HT1080 (cell line): Measurements from ENCODE around the gene GRPEL1. TPM values are rescaled to one million over a fixed set of nuclear protein-coding genes. Genes with fewer than 3 reads are reported as not detected.
A peak's percentile ranks its signal among the peaks of the same experiment; 100 is the strongest.
"Not testable (repeated sequence)": the region's sequence is repeated elsewhere in the genome, so short reads cannot be mapped to it uniquely, and the experiment has no call there.

Experiments used
- DNase-seq: peaks from one replicate; pipeline ENCODE4 v3.0.0-alpha.2; 2015; ENCODE audit warnings: low read depth
- total RNA-seq: library from RNA; depleted of rRNA; stranded (reverse); fragments of >200 nt; shearing (Covaris generic); gene quantifications from 2 replicates; pipeline ENCODE4 v1.2.3, GENCODE V29; 2014

GRPEL1 gene
- total RNA-seq, 1 experiment from 2014 or later: 75.6 TPM

- DNase-seq: no peak
Measured at GRCh38 chr4:7092026-7092425, 24.2 kb upstream of the GRPEL1 start.

GRCh38 chr4:7089213-7089986 is 21.5 kb upstream of the GRPEL1 start:
- no peak for DNase-seq

DNA sequence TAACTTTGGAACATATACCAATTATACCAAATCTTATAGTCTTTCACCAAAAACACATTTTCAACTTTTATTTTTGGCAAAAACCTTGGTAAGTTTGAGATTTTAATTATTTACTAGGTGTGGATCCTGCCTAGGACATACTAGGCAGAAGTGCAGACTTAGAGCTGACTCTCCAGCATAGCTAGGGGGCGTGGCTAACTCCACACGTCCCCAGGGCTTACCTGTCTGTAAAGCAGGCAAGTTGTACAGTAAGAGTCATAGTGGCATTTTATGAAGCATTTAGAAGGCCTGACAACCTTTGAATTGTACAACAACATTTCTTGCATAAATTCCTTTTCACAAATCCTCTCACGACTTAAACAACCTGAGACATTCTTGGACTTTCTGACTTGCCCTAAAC is 19.2 kb upstream of the GRPEL1 start:
- DNase-seq: no peak

DNA sequence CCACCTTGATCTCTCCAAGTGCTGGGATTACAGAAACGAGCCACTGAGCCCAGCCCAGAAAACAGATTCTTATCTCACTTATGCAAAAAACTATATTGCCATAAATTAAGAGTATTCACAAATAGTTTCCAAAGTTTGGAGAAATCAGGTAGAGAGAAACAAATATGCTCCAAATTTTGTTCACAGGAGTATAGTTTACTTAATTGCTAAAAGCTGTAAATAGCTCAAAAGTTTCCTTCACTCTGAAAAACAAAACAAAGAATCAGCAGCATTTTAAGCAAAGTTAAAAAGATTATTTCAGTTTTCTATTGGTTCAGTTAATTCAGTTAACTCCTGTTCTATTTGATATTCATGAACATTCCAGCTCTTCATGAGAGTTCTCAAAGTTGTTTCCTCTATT is 18.5 kb upstream of the GRPEL1 start:
- no peak for DNase-seq

GRCh38 chr4:7084564-7084961 is 16.7 kb upstream of the GRPEL1 start:
- DNase-seq: not testable (repeated sequence)

DNA sequence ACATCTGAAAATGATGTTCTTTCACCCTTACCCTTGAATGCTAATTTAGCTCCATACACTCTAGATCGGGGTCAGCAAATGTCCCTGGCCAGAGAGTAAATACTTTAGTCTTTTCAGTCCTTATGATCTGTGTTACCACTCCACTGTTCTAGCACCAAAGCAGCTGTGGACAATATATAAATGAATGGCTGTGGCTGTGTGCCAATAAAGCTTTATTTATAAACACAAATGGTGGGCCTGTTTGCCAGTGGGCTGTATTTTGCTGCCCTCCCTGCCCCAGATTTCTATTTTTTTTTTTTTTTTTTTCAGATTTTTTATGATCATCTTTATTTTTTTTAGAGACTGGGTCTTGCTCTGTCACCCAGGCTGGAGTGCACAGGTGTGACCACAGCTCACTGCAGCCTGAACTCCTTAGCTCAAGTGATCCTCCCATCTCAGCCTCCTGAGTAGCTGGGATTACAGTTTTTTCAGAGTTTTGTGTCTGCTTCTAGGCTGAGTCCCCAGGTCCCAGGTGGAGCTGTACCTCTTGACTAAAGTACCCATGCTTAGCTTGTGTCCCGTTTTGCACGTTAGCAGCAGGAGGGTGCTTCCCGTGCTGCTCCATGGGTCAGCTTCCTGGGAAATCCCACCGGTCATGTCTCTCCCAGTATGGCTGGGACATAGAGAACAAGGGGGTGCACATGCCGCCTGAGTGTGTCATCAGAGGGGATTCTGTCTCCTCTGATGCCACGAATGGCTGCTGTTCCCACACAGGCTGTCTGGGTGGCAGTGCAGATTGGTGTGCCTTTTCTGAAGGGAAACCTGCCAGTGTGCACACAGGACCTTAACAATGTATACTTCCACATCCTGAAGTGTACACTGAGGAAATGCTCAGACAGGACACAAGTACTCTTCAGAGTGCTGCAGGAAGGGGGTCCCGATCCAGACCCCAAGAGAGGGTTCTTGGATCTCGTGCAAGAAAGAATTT is 16.0 kb upstream of the GRPEL1 start:
- DNase-seq: no peak

DNA sequence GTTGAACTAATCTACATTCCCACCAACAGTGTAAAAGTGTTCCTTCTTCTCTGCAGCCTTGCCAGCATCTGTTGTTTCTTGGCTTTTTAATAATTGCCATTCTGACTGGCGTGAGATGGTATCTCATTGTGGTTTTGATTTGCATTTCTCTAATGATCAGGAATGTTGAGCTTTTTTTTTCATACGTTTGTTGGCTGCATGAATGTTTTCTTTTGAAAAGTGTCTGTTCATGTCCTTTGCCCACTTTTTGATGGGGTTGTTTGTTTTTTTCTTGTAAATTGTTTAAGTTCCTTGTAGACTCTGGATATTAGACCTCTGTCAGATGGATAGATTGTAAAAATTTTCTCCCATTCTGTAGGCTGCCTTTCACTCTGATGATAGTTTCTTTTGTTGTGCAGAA is 12.0 kb upstream of the GRPEL1 start:
- not testable (repeated sequence) for DNase-seq

GRCh38 chr4:7079483-7079882 is 11.6 kb upstream of the GRPEL1 start:
- not testable (repeated sequence) for DNase-seq

DNA sequence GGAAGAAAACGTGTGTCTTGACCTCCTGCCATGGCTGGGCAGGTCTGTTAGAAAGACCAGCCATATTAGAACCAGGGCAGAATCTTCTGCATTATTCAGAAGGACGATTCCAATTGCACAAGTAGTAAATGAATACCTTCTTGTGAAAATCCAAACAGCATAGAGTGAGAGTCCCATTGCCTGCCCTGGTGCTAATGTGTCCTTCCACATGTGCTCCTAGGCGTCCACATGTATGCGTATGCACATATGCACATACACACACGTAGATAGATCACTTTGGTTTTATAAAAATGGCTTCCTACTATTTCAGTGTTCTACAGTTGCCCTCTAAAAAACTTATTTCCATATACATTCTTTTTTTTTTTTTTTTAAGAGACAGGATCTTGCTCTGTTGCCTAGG is 10.2 kb upstream of the GRPEL1 start:
- DNase-seq: no peak

- no peak for DNase-seq
Measured at GRCh38 chr4:7077371-7077770, 9.5 kb upstream of the GRPEL1 start.

DNA sequence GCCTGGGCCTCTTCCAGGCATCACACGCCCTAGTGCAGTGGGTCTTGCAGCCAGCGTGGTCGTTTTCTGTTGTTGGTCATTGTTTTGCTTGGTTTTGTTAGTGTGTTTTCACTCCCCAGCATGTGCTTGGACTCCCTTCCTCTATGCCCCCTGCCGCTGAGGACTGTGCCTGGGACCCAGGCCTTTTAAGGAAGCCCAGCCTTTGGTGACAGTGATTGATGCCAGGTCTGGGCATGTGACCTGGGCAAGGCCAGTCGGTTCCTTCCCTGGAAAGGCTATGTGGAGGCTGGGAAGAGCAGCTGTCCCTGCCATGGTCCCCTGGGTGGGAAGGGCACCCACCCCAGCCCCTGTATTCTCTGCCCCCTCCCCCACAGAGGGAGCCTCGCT is 8.8 kb upstream of the GRPEL1 start:
- DNase-seq: no peak

DNA sequence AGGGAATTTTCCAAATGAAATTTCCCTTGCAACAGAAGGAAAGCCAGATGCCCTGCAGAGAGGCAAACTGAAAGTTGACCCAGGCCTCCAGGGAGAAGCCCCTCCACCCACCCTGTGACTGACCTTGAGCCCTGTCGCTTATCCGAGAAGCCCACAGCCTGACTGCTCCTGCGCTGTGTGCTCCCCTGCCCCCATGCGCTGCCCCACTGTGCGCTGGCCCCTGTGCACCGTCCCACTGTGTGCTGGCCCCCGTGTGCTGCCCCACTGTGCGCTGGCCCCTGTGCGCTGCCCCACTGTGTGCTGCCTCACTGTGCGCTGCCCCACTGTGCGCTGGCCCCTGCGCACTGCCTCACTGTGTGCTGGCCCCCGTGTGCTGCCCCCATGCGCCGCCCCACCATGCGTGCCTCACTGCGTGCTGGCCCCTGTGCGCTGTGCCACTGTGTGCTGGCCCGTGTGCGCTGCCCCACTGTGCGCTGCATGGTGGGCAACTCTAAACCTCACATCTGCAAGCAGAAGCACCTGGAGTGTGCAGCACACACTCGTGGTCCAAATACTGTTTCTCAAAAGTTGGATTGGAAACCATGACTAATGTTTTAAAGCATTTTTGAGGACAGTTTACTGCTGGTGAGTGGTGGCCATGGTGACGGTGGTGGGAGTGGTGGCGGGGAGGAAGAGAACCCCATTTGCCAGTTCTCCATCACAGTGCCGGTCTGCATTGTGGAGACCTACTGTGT is 8.3 kb upstream of the GRPEL1 start:
- peak; percentile 27 for DNase-seq

DNA sequence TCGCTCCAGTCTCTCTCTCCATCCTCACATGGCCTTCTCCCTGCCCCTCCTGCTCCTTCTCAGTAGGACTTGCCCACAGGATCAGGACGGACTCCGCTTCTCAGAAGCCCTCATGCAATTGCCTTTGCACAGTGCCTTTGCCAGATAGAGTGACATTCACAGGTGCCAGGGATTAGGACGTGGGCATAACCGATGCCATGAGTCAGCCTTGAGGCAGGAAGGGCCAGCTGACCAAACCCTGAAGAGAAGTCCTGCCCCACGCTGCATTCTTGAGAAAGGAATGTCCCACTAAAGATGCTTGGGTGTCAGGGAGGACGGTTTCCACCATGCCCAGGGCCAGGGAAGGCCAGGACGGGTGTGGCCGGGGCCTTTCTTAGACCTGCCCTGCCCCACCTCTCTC is 6.6 kb upstream of the GRPEL1 start:
- peak; percentile 61 for DNase-seq

DNA sequence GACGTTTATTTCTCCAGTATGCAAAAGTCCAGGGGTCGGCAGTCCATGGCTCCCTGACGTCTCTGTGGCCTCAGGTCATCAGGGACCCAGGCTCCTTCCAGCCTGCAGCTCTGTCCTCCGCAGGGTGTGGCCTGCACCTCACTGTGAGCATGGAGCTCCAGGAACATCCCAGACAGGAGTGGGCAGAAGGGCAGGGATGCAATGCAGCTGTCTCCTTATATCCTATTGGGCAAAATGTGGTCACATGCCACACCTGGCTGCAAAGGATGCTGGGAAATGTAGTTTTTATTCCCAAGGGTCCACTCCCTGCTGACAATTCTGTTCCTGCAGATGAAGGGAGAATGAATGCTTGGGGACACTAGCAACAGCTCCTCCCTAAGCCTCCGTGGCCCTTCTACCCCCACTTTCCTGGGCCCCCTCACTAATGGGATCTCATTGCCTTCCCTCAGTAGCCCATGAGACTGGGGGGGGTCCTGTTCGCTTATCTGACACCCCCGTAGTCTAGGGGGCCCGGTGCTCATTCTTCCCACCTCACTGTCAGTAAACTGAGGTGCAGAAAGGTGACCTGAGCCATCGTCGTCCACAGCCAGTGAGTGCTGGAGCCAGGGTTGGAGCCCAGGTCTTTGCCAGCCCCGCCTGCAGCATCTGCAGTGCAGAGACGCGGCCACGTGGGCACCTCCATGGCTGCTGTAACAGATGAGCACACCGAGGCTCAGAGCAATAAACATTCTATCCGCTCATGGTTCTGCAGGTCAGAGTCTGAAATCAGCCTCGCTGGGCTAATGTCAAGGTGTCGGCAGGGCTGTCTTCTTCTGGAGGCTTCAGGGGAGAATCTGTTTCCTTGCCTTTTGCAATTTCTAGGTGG is 5.9 kb upstream of the GRPEL1 start:
- DNase-seq: peak; percentile 69

- DNase-seq: no peak
Measured at GRCh38 chr4:7073059-7073458, 5.2 kb upstream of the GRPEL1 start.

- peak; percentile 43 for DNase-seq
Measured at GRCh38 chr4:7070729-7071511, 3.1 kb upstream of the GRPEL1 start.

- no peak for DNase-seq
Measured at GRCh38 chr4:7068883-7069282, 1.0 kb upstream of the GRPEL1 start.

DNA sequence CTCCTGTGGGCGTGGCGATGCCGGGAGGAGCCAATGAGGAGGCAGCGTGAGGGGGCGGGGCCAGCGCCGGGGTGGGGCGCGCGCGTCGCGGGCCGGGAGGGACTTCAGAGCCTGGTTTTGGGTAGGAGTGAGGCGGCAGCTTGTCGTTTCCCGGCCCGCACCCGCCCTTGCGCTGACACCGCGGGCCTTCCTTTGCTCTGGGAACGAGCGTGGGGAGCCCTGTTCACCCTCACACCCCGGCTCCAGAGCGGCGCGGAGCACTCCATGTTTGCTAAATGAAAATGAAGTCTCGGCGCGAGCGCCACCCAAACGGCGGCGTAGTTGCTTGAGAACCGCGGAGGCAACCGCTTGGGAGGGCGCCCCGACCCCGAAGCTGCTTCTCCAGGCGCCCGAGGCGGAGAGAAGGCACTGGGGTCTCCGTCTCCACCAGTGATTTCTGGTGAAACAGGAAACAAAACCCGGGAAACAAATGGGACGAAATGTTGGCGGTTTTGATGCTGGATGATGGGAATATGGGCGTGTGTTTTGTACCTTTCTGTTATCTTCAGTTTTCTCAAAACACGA is 497 bp upstream of the GRPEL1 start:
- no peak for DNase-seq

- no peak for DNase-seq
Measured at GRCh38 chr4:7067126-7067451, 775 bp downstream of the GRPEL1 start.

DNA sequence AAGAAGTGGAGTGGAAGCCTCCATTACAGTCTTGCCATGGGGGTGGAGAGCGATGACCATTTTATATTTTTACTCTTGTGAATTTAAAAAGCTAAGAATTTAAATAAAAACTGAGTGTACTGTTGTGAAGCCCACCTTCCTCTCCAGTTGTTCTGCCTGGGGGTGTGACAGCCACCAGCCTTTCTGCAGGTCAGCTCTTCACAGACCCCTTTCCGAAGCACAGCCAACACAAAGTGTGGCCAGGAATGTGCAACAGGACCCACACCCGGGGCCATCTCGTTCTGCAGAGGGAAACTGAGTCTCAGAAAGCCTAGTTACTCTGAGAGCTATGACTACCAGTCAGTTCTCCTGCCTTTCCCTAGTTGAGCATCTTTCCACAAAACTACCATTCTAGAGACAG is 1.4 kb downstream of the GRPEL1 start:
- DNase-seq: no peak
